SH-SY5Y (cell line): ENCODE results near the gene PRSS16.

Source experiments
- GATA2 ChIP-seq: IDR thresholded peaks from 2 replicates; pipeline ENCODE4 v1.6.1; 2011; ENCODE audit warnings: mild to moderate bottlenecking, low read depth, low read length
- GATA3 ChIP-seq: IDR thresholded peaks from 2 replicates; pipeline ENCODE4 v1.6.1; 2011; ENCODE audit warnings: low read depth, mild to moderate bottlenecking, low read length, moderate library complexity

DNA sequence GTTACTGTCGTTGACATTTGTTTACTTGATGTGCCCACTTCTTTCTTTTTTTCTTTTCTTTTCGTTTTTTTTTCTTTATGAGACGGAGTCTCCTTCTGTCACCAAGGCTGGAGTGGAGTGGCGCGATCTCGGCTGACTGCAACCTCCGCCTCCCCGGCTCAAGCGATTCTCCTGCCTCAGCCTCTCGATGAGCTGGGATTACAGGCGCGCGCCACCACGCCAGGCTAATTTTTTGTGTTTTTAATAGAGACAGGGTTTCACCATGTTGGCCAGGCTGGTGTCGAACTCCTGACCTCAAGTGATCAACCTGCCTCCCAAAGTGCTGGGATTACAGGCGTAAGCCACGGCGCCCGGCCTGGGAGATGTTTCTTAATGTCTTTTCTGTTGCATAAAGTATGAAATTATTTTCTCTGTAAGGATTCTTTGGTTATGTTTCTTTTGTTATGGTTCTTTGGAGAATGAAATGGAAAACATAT lies 33.3 kb upstream of the PRSS16 start:
- no peak for TF ChIP-seq GATA2
- TF ChIP-seq GATA3, result no peak
